Stimulated activated CD4-positive, alpha-beta T cell treated with anti-CD3 and anti-CD28 coated beads, TNF-alpha, amount 100 ng/mL, for 4 hours (primary cell): ENCODE measurements around the gene IFT80.
"Not testable (repeated sequence)": the region's sequence is repeated elsewhere in the genome, so short reads cannot be mapped to it uniquely, and the experiment has no call there.

Experiments used
- DNase-seq, 3 experiments: peaks; one replicate each; pipeline ENCODE4 v3.0.0-alpha.2; 2020; ENCODE audit warnings: low read depth in 3 of 3

The IFT80 gene

DNA sequence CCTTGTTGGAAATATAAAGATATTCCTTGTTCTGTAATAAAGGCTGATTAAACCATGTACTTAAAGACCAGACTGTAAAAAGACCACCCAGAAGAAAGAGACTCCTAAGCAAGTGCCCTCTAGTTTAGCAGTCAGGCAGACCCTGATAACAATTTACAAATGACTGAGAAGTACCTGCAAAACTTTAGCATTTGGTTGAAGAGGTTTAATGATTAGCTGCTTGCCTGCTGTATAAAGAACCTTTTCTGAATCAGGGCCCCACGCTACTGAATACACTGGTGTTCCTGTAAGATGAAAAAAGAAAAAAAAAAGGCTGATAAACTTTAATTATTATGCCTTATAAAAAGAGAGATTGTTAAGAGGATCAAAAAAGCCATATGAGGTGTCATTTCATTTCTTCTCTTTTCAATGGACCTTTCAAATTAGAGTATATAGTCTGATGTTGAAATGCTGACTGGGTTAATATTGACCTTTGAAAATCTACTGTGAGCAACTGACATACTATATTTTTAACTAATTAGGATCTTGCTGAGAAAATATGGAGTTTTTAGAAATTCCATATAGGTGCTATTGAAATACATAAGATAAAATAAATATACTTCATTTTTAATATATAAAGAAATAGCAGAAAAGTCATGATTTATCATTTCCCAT is 33.0 kb downstream of the IFT80 start:
- no peak for DNase-seq

DNA sequence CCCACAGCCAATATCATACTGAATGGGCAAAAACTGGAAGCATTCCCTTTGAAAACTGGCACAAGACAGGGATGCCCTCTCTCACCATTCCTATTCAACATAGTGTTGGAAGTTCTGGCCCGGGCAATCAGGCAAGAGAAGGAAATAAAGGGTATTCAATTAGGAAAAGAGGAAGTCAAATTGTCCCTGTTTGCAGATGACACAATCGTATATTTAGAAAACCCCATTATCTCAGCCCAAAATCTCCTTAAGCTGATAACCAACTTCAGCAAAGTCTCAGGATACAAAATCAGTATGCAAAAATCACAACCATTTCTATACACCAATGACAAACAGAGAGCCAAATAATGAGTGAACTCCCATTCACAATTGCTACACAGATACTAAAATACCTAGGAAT is 36.1 kb downstream of the IFT80 start:
- DNase-seq: not testable (repeated sequence)

DNA sequence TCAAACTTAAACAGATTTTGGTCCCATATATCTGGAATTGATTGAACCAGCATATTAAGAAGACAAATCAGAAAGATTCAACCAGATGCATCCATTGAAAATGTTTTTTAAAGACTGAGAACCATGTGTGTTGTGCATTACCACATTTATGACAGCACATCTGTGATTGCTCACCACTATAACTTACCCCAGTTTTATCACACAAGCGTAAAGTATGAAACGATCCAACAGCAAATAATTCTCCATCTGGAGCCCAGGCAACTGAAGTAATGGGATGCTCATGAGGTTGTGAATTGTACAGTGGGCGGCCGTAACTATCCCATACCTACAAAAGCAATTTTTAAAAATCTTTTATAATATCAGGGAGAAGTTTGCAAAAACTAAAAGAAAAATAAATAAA is 43.2 kb downstream of the IFT80 start:
- no peak for DNase-seq

DNA sequence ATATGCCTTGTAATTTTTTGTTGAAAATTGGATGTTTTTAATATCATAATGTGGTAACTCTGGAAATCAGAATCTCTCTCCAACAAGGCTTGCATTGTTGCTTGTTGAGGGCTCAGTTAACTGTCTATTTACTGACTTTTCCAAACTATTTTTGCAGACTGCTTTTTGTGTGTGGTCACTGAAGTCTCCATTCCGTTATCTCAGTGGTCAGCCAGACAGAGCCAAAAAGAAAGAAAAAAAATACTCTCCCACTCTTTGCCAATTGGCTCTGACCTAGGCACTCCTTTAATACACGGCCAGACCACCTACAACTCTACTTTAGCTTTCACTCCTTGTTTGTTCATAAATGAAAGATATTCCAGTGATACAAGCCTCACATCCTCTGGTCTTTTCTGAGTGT is 52.5 kb downstream of the IFT80 start:
- DNase-seq: no peak

DNA sequence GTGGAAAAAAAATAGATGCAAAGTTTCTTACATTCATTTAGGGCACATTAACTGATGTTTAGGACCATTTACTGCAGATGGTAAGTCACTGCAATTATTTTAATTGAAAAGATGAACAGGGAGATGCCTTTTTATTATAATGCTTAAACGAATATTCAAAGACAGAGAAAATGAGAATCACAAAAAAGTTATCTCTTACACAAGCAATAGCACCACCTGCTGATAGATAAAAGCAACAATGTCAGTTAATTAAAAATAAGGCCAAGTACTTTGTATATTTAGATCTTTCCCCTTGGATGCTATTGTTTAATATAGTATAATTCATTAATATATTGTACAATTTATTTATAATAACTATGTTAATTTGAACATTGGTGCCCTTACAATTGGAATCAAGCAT is 55.9 kb downstream of the IFT80 start:
- DNase-seq: no peak

DNA sequence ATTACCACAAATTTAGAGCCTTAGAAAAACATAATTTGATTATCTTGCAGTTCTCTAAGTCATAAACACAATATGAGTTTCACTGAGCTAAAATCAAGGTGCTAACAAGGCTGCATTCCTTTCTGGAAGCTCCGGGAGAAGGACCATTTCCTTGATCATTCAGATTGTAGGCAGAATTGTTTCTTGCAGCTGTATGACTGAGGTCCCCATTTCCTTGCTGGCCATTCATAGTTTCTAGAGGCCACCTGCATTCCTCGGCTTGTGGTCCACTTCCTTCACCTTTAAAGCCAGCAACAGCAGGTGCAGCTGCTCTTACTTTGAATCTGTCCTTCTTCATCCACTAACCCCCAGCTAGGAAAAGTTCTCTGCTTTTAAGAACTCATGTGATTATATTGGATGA is 58.7 kb downstream of the IFT80 start:
- no peak for DNase-seq

DNA sequence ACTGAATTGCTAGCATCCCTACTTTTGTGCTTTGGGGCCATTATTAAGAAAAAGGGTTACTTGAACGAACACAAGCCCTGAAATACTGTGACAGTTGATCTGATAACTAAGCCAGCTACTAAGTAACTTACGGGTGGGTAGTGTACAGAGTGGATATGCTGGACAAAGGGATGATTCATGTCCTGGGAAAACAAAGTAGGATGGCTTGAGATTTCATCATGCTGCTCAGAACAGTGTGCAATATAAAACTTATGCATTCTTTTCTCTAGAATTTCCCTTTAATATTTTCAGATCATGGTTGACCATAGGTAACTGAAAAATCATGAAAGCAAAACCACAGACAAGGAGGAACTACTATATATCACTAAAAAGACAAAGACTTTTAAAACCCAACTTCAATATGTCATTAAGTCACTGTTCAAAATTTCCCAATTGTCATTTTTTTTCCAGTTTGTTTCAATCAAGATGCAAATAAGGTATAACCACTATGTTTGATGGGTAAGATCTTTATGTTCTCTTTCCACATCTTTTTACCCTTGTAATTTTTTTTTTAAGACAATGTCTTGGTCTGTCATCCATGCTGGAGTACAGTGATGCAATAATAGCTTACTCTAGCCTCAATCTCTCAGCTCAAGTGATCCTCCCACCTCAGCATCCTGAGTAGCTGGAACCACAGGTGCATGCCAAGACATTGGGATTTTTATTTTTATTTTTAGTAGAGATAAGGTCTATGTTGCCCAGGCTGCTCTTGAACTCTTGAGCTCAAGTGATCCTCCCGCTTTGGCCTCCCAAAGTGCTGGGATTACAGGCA is 67.7 kb downstream of the IFT80 start:
- DNase-seq: no peak

DNA sequence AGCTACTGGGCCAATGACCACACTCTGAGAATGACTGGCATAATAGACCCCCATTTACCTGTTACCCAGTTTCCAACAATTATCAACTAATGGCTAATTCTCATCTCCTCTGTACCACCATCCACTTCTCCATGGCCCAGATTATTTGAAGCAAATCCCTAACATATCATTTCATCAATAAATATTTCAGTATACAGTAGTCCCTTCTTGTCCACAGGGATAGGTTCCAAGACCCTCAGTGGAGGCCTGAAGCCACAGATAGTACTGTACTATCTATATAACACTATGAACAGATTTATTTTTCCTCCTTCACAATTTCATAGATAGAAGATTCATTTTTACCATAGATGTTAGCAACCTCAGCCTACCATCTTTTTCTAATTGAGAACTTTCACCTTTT is 68.3 kb downstream of the IFT80 start:
- no peak for DNase-seq

DNA sequence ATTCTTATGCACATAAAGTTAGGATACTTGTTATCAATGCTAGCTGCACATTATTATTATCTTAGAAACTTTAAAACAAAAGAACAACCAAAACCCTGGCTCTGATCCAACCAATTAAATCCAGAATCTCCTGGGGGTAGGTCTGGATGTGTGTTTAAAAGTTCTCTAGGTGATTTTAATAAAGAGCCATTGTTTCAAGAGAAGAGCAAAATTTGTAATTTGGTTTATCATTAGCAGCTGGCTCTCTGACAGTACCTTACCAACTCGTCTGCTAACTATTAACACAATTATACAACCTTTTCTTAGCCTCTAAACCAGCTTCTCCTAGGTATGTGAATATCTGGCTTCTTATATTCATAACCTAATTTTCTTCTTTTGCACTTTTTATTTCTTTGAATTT is 68.9 kb downstream of the IFT80 start:
- DNase-seq: no peak

DNA sequence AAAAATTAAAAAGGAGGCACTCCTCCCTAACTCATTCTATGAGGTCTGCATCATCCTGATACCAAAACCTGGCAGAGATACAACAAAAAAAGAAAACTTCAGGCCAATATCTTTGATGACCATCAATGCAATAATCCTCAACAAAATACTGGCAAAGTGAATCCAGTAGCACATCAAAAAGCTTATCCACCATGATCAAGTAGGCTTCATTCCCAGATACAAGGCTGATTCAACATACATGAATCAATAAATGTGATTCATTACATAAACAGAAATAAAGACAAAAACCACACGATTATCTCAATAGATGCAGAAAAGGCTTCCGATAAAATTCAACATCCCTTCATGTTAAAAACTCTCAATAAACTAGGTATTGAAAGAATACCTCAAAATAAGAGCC is 72.7 kb downstream of the IFT80 start:
- DNase-seq: not testable (repeated sequence)

DNA sequence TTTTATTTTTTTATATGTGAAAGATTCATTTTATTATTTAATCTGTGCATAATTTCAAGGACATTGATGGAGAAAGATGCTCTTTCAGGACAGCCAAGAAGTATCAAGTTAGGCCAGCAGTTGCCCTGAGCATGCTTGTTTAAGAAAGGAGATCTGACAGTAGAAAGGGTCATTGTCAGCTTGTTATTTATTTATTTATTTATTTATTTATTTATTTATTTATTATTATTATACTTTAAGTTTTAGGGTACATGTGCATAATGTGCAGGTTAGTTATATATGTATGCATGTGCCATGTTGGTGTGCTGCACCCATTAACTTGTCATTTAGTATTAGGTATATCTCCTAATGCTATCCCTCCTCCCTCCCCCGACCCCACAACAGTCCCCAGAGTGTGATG is 77.2 kb downstream of the IFT80 start:
- not testable (repeated sequence) for DNase-seq

DNA sequence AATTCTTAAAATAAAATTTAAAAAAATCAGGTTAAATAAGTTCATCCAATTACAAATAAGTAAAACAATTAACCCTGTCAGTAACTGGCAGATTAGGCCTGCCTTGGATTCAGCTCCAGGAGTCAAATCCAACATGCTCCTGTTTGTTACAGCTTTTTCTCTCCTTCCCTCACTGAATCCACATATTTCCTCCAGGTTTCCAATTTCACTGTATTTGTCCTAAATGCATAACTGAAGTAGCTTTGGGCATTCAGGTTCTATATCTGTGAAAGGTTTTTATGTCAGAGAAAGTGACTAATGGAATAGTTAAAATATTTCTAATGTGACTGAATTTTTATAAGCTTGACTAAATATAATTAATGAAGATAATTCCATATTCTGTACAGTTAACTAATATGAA is 79.7 kb downstream of the IFT80 start:
- no peak for DNase-seq

DNA sequence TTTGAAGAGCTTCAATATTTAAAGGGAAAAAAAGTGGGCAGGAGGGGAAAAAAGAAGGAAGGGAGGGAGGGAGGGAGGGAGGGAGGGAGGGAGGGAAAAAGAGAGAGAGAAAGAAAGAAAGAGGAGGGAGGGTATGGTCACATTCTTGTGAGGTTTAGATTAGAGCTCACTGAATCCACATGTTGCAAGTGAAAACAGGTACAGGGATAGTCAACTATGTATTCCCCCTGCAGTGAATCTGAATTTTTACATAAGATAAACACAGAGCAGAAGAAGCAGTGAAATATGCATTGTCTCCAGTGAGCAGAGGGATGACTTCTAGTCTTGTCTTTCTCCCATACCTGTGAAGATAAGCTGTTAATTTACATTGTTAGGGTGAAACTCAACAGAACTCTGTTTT is 84.0 kb downstream of the IFT80 start:
- DNase-seq: no peak

DNA sequence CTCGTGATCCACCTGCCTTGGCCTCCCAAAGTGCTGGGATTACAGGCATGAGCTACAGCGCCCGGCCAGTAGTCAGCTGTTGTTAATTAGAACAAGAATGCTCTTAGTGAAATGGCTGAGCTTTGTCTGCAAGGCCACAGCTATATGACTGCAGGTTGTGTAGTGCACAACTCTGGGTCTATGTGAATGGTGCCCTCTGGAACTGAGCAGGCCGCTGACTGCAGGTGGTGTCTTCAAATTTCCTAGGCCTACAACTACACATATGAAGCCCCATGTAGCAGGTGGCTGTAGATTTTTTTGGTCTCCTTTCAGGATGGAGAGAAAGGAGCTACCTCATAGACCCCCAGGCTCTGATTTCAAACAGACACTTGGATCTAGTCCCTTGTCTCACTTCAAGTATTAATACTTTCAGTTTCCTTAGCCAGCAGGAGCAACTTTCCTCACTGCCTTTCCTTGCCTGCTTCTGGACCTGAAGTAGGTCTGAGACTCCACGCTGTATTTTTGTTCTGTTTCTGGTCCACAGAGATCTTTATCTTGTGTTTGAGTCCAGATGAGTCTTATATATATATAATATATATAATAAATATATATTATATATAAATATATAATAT is 86.9 kb downstream of the IFT80 start:
- no peak for DNase-seq

DNA sequence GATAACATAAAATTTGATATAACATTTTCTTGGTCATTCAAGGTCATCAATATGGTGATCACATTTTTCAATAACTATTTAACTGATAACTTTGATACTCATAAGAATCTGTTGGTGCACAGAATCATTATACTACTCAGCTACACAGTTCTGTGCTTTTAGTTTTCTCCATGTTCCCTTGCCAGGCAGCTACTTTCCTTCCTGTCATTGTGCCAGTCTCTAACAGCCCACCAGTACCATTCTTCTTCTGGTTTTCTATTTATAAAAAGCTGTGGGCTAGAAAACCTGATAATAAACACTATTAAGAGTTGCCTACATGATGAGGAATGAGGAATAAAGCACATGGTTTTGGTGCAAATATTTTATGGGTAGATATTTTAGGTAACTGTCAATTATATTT is 96.2 kb downstream of the IFT80 start:
- DNase-seq: no peak

DNA sequence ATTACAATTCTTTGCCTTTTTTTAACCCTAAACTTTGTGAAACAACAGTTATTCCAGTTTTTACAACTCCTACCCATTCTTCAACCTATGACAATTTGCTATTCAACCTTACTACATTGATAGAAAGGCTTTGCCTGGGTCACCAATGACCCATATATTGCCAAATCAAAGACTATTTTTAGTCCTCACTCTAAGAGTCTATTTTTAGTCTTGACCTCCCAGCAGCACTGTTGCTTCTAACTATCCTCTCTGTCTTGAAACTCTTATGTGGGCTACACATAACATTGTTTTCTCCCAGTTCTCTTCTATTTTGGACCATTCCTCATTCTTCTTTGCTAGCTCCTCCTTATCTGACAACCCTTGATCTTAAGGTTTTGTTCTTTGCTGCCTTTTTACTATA is 102.4 kb downstream of the IFT80 start:
- no peak for DNase-seq

DNA sequence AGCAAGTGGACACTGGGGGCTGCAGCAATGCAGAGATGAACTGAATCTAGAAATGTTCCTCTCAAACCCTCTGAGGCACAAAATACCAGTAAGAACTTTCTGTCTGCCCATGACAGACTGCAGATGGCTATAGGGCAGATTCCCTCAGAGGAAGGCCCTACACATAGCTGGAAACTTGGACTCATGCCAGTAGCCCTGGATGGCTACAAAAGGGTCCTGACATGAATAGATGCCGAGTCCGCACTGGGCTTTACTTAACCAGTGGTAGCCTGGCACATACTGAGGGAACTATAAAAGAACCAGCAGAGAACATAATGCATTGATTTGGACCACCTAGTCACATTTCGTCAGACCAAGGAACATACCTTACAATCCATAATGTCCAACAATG is 107.1 kb downstream of the IFT80 start:
- DNase-seq: no peak

DNA sequence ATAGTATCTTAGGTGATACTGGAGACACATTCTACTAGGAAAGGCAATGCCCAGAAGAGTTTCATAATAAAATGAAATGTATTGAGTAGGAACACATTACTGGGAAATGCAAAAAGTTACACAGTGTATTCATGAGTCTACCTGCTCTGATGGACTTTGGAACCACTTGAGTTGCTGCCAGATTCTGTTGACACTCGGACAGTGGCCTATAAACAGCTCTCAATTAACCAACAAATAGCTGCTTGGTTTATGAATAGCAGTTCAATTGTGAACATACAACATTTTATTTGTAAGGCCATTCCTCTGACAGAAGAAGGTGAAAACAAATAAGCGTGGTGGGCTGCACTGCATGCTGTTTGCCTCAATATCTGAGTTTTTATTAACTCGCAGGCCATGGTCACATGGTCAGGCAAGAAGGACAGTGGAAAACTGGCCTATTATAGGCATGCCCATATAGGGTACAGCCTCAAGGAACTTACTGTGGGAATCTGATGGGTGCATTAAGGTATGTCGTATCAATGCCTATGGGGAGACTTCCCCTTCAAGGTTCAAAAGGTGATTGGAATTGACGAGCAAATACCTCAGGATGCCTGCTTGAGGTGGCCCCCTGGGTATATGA is 107.6 kb downstream of the IFT80 start:
- DNase-seq: no peak

DNA sequence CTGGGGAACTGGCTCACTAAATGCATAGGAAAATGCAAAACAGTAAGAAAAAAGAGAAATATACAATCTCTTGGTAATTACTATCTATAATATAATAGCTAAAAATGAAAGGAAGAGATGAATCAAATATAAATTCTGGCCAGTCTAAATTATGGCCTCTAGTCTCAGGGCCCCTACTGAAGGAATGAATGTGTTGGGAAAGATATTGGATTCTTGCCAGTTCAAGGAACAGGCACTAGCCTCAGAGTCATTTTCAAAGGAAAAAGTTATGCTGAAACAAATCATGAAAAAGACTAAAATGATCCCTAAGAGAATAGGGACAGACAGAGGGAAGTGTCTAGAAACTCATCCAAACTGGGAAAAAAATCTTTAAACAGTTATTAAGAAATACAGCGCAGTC is 111.4 kb downstream of the IFT80 start:
- no peak for DNase-seq

DNA sequence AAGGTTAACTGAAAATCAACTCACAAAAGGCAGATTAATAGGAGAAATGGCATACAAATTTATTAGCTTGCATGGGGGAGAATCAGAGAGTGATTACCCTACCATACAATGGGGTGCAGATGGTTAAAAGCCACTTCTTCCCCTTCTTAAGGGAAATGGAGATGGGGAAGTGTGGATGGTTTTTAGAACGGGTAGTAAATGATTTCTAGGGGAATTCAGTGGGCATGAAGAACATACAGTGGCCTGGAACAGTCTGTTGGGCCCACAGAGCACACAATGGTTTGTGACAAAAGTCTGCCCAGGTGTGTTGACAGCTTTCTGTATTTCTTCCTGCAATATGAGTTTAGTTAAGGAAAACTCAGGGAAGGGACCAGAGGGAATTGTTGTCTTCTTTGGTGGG is 112.8 kb downstream of the IFT80 start:
- DNase-seq: no peak

DNA sequence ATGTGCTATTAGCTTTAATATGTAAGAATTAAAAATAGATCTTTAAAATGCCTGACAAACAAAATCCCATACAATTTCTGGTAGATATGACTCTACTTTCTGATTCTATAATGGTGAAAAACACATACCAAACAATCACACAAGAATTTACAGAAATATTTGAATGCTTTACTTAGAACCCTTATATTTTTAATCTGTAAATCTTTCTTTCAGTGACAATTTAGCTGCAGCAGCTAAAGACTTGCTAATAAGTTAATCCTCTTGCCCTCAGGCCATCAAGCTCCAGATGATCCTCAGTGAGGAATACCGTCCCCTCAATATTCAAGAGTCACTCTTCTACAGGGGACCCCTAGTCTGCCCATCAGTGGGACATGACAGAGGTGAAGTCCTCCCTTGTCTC is 118.2 kb downstream of the IFT80 start:
- DNase-seq: no peak

DNA sequence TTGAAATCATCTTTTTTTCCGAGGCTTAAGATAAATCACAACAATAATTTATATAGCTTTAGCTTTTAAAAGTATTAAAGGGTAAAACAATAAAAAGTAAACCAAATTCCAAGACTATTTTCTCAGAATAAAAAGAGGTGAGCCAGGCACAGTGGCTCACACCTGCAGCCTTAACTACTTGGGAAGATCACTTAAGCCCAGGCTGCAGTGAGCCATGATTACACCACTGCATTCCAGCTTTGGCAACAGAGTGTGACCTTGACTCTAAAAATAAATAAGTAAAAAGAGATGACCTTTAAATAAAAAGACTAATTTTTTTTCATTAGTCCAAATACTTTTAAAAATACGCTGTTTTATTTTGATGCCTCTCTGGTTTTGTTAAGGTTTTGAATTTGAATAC is 119.4 kb downstream of the IFT80 start:
- no peak for DNase-seq

DNA sequence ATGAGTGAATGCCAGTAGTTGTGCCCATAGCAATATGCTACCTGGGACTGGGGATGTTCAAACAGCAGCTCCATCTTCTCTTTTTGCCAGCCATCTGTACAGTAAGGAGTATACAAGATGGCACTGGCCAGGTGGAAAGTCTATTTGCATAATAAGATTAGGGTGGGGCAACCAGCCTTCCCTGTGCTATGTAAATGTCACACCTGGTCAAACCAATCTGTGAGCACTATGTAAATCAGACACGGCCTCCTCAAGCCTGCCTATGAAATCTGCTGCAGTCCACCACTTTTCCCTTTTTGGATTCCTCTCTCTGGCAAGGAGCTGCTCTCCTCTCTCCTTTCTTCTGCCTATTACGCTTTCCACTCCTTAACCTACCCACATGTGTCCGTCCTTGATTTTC is 120.8 kb downstream of the IFT80 start:
- DNase-seq: no peak
